H9 (cell line): ENCODE results near the gene ODAD3. TPM values are rescaled to one million over a fixed set of nuclear protein-coding genes. Genes with fewer than 3 reads are reported as not detected.
"Not testable (repeated sequence)": the region's sequence is repeated elsewhere in the genome, so short reads cannot be mapped to it uniquely, and the experiment has no call there.

Experiments used
- DNase-seq: peaks from one replicate; pipeline ENCODE4 v3.0.0-alpha.2; 2017
- H2AFZ ChIP-seq: one replicate; pipeline ENCODE4 v1.6.1; 2013; ENCODE audit warnings: mild to moderate bottlenecking, low read length, control low read depth, moderate library complexity
- H2AK5ac ChIP-seq: 2 replicates; pipeline ENCODE4 v1.6.1; 2013; ENCODE audit warnings: low read length, control low read depth, mixed read lengths; ENCODE audit not compliant: insufficient read length
- H2BK120ac ChIP-seq: one replicate; pipeline ENCODE4 v1.6.1; 2013; ENCODE audit warnings: low read depth, mild to moderate bottlenecking, low read length, control low read depth, inconsistent platforms; ENCODE audit not compliant: poor library complexity, severe bottlenecking
- H2BK12ac ChIP-seq: 2 replicates; pipeline ENCODE4 v1.6.1; 2013; ENCODE audit warnings: low read length, control low read depth, mixed read lengths, low read depth; ENCODE audit not compliant: insufficient read length
- H2BK15ac ChIP-seq: 2 replicates; pipeline ENCODE4 v1.6.1; 2013; ENCODE audit warnings: low read depth, low read length, control low read depth
- H2BK20ac ChIP-seq: one replicate; pipeline ENCODE4 v1.6.1; 2013; ENCODE audit warnings: low read depth, mild to moderate bottlenecking, low read length, control low read depth, inconsistent platforms; ENCODE audit not compliant: poor library complexity, severe bottlenecking
- H2BK5ac ChIP-seq: 2 replicates; pipeline ENCODE4 v1.6.1; 2013; ENCODE audit warnings: low read length, control low read depth, mixed read lengths; ENCODE audit not compliant: insufficient read length
- H3K14ac ChIP-seq: 2 replicates; pipeline ENCODE4 v1.6.1; 2013; ENCODE audit warnings: low read length, control low read depth; ENCODE audit not compliant: insufficient read depth
- H3K18ac ChIP-seq: 2 replicates; pipeline ENCODE4 v1.6.1; 2013; ENCODE audit warnings: low read depth, mild to moderate bottlenecking, mixed read lengths, low read length, control low read depth; ENCODE audit not compliant: insufficient read length
- H3K23ac ChIP-seq: 2 replicates; pipeline ENCODE4 v1.6.1; 2013; ENCODE audit warnings: low read length, control low read depth, mixed read lengths, low read depth; ENCODE audit not compliant: insufficient read length
- H3K23me2 ChIP-seq: 2 replicates; pipeline ENCODE4 v1.6.1; 2013; ENCODE audit warnings: low read depth, mild to moderate bottlenecking, mixed read lengths, low read length, control low read depth; ENCODE audit not compliant: insufficient read length, poor library complexity, severe bottlenecking
- H3K27ac ChIP-seq: 2 replicates; pipeline ENCODE4 v1.5.1; 2013; ENCODE audit warnings: low read length, control low read depth, mixed read lengths, low read depth; ENCODE audit not compliant: insufficient read length
- H3K27me3 ChIP-seq: 2 replicates; pipeline ENCODE4 v1.6.1; 2013; ENCODE audit warnings: low read length, control low read depth, inconsistent platforms; ENCODE audit not compliant: insufficient read depth
- H3K4ac ChIP-seq: 2 replicates; pipeline ENCODE4 v1.6.1; 2013; ENCODE audit warnings: low read depth, mild to moderate bottlenecking, control low read depth, inconsistent platforms, low read length, moderate library complexity
- H3K4me1 ChIP-seq: 2 replicates; pipeline ENCODE4 v1.6.1; 2013; ENCODE audit warnings: low read length, control low read depth, inconsistent platforms; ENCODE audit not compliant: insufficient read depth
- H3K4me2 ChIP-seq: 2 replicates; pipeline ENCODE4 v1.6.1; 2013; ENCODE audit warnings: low read length, control low read depth, mixed read lengths; ENCODE audit not compliant: insufficient read length, insufficient read depth
- H3K56ac ChIP-seq: 2 replicates; pipeline ENCODE4 v1.6.1; 2013; ENCODE audit warnings: low read depth, mild to moderate bottlenecking, mixed read lengths, low read length, control low read depth; ENCODE audit not compliant: insufficient read length
- H3K79me1 ChIP-seq: 2 replicates; pipeline ENCODE4 v1.6.1; 2013; ENCODE audit warnings: low read depth, mild to moderate bottlenecking, moderate library complexity, low read length, control low read depth, inconsistent platforms; ENCODE audit not compliant: insufficient read depth, poor library complexity, severe bottlenecking
- H3K79me2 ChIP-seq: 2 replicates; pipeline ENCODE4 v1.6.1; 2013; ENCODE audit warnings: low read length, control low read depth, inconsistent platforms; ENCODE audit not compliant: insufficient read depth
- H3K9ac ChIP-seq: 2 replicates; pipeline ENCODE4 v1.6.1; 2013; ENCODE audit warnings: low read length, control low read depth, mixed read lengths; ENCODE audit not compliant: insufficient read length; ENCODE audit errors: extremely low read depth
- H3K9me3 ChIP-seq: one replicate; pipeline ENCODE4 v1.6.1; 2013; ENCODE audit warnings: low read depth, low read length, inconsistent platforms; ENCODE audit not compliant: control insufficient read depth
- H3T11ph ChIP-seq: one replicate; pipeline ENCODE4 v1.6.1; 2013; ENCODE audit warnings: mild to moderate bottlenecking, low read length, control low read depth, inconsistent platforms
- H4K20me1 ChIP-seq: one replicate; pipeline ENCODE4 v1.6.1; 2013; ENCODE audit not compliant: control insufficient read depth, insufficient read length, insufficient read depth
- H4K5ac ChIP-seq: 2 replicates; pipeline ENCODE4 v1.6.1; 2013; ENCODE audit warnings: low read depth, mild to moderate bottlenecking, mixed read lengths, low read length, control low read depth; ENCODE audit not compliant: insufficient read length
- H4K8ac ChIP-seq: replicated peaks from 2 replicates; pipeline ENCODE4 v1.6.1; 2013; ENCODE audit warnings: low read length, control low read depth, mixed read lengths, low read depth; ENCODE audit not compliant: insufficient read length
- H4K91ac ChIP-seq: 2 replicates; pipeline ENCODE4 v1.6.1; 2013; ENCODE audit warnings: low read depth, mild to moderate bottlenecking, moderate library complexity, mixed read lengths, low read length, control low read depth; ENCODE audit not compliant: insufficient read length
- H3K27ac Mint-ChIP-seq, 3 experiments: 2 replicates in 2 of 3; 3 replicates in 1 of 3; pipeline ENCODE4 v1.8.0; 2020 to 2021; ENCODE audit warnings: mixed read lengths in 3 of 3, mild to moderate bottlenecking in 1 of 3, moderate library complexity in 1 of 3
- H3K27me3 Mint-ChIP-seq: 2 replicates; pipeline ENCODE4 v1.8.0; 2021; ENCODE audit warnings: low read depth, mild to moderate bottlenecking, moderate library complexity, mixed read lengths
- H3K36me3 Mint-ChIP-seq, 3 experiments: 2 replicates in 2 of 3; 3 replicates in 1 of 3; pipeline ENCODE4 v1.8.0; 2020 to 2021; ENCODE audit warnings: low read depth in 3 of 3, mixed read lengths in 3 of 3; ENCODE audit not compliant: insufficient read depth in 1 of 3
- H3K4me1 Mint-ChIP-seq, 2 experiments: 2 replicates each; pipeline ENCODE4 v1.8.0; 2020; ENCODE audit warnings: mixed read lengths in 2 of 2
- H3K4me3 Mint-ChIP-seq, 2 experiments: 2 replicates in 1 of 2; 3 replicates in 1 of 2; pipeline ENCODE4 v1.8.0; 2020 to 2021; ENCODE audit warnings: mild to moderate bottlenecking in 2 of 2, mixed read lengths in 2 of 2, moderate library complexity in 1 of 2
- H3K9me3 Mint-ChIP-seq, 2 experiments: 2 replicates in 1 of 2; 3 replicates in 1 of 2; pipeline ENCODE4 v1.8.0; 2020; ENCODE audit warnings: mild to moderate bottlenecking in 2 of 2, mixed read lengths in 2 of 2, moderate library complexity in 1 of 2
- WGBS: extraction: QIAGEN DNeasy Blood & Tissue Kit; methylation state at CpG from one replicate; pipeline ENCODE4 v1.1.7; 2013; ENCODE audit warnings: missing lambda C conversion rate, low lambda C conversion rate, mixed read lengths; ENCODE audit not compliant: insufficient read length; ENCODE audit errors: extremely low coverage; 5-methylcytosine and 5-hydroxymethylcytosine counted together
- total RNA-seq: library from RNA; stranded (reverse); gene quantifications from 2 replicates; pipeline ENCODE4 v1.2.1, GENCODE V29; 2021
- TF ChIP-seq, protein P1 (sequence below): fragments of 200-600 bp; sonication (generic); conservative IDR thresholded peaks from 3 replicates; pipeline ENCODE4 v1.8.0; 2021; ENCODE audit warnings: antibody characterized with exemption, mild to moderate bottlenecking

The ODAD3 gene
- total RNA-seq, 1 experiment from 2014 or later: 2.5 TPM

DNA sequence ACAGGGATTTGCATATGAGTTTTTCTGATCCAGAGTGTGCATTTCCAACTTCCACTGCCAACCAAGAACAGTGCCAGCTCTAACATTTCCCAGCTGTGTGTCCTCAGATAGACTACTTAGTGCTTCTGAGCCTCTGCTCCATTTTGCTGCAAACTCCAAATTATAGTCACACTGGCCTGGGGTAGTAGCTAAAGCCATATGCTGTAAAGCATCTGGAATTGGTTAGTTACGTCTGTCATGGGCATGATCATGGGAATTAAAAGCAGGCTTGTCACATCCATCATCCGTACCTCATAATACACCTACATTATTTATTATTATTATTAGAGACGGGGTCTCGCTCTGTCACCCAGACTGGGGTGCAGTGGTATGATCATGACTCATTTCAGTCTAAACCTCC is 38.8 kb upstream of the ODAD3 start:
- Histone ChIP-seq H3K79me2 (no peaks in the 10 kb centered on the region), H2AFZ (no peak overlapping the region), H4K20me1 (no peaks in the 10 kb centered on the region), H3K56ac (no peak overlapping the region), H2AK5ac (no peak overlapping the region), H4K5ac (no peak overlapping the region), H3K23ac (no peak overlapping the region), H3K9me3 (no peaks in the 10 kb centered on the region), H2BK120ac (no peak overlapping the region), H3K79me1 (no peaks in the 10 kb centered on the region), H2BK15ac (no peak overlapping the region), H4K8ac (no peak overlapping the region), H4K91ac (no peak overlapping the region), H3K27me3 (no peaks in the 10 kb centered on the region; the same call in 1 of the 2 replicates), H3T11ph (no peak overlapping the region), H3K4me1 (no peaks in the 10 kb centered on the region), H2BK12ac (no peak overlapping the region), H3K23me2 (no peaks in the 10 kb centered on the region), H3K18ac (no peak overlapping the region), H2BK20ac (no peak overlapping the region), H3K14ac (no peak overlapping the region), H3K4ac (no peak overlapping the region), H3K9ac (no peak overlapping the region), H2BK5ac (no peak overlapping the region), H3K4me2 (no peak overlapping the region), H3K27ac (no peak overlapping the region)
- H3K27me3 Mint-ChIP-seq: peaks cover 29% of the 10 kb centered on the region
- H3K4me3 Mint-ChIP-seq: no peak overlapping the region
- no peaks in the 10 kb centered on the region for H3K36me3 Mint-ChIP-seq
- whole genome bisulfite sequencing: no CpG with 5 or more reads among the region's 4 CpGs
- no peak for DNase-seq
- TF ChIP-seq, protein P1, sequence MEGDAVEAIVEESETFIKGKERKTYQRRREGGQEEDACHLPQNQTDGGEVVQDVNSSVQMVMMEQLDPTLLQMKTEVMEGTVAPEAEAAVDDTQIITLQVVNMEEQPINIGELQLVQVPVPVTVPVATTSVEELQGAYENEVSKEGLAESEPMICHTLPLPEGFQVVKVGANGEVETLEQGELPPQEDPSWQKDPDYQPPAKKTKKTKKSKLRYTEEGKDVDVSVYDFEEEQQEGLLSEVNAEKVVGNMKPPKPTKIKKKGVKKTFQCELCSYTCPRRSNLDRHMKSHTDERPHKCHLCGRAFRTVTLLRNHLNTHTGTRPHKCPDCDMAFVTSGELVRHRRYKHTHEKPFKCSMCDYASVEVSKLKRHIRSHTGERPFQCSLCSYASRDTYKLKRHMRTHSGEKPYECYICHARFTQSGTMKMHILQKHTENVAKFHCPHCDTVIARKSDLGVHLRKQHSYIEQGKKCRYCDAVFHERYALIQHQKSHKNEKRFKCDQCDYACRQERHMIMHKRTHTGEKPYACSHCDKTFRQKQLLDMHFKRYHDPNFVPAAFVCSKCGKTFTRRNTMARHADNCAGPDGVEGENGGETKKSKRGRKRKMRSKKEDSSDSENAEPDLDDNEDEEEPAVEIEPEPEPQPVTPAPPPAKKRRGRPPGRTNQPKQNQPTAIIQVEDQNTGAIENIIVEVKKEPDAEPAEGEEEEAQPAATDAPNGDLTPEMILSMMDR: no peak
- no peak overlapping the region for H3K27ac Mint-ChIP-seq
- no peaks in the 10 kb centered on the region for H3K9me3 Mint-ChIP-seq
- H3K4me1 Mint-ChIP-seq: peaks cover 0 to 4% of the 10 kb centered on the region in 2 experiments; a peak in 1 of 4 replicates

DNA sequence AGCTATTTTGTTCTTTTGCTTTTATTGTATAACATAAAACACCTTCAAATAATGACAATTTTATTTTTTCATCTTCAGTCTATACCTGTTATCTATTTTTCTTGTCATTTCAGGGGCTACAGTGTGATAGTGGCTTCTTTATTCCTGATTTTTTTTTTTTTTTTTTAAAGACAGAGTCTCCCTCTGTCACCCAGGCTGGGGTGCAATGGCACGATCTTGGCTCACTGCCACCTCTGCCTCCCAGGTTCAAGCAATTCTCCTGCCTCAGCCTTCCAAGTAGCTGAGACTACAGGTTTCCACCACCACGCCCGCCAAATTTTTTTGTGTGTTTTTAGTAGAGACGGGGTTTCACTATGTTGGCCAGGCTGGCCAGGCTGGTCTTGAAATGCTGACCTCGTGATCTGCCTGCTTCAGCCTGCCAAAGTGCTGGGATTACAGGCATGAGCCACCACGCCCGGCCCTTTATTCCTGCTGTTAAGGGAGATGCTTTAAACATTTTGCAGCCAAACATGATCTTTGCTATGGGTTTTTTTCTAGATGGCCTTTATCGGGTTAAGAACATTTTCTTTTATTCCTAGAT is 33.4 kb upstream of the ODAD3 start:
- H2AFZ ChIP-seq, H3K56ac ChIP-seq, H3K27me3 ChIP-seq, H3K79me1 ChIP-seq, H3K23ac ChIP-seq, H3K4me3 Mint-ChIP-seq, H3K4me2 ChIP-seq, H3K4ac ChIP-seq, H2BK15ac ChIP-seq, H2BK5ac ChIP-seq, H3K9ac ChIP-seq, H2BK20ac ChIP-seq, DNase-seq, H3K9me3 Mint-ChIP-seq, H2AK5ac ChIP-seq, H3K9me3 ChIP-seq, H4K91ac ChIP-seq, H3K4me1 ChIP-seq, H4K20me1 ChIP-seq, H3K27ac Mint-ChIP-seq, H3K36me3 Mint-ChIP-seq, H3K79me2 ChIP-seq, H4K8ac ChIP-seq, H2BK12ac ChIP-seq, H3K27ac ChIP-seq, H3T11ph ChIP-seq, H4K5ac ChIP-seq, H2BK120ac ChIP-seq, H3K18ac ChIP-seq, H3K14ac ChIP-seq, H3K23me2 ChIP-seq: not testable (repeated sequence)
- WGBS: no CpG with 5 or more reads among the region's 8 CpGs
- peaks cover 12% of the 10 kb centered on the region for H3K27me3 Mint-ChIP-seq
- peaks cover 7 to 11% of the 10 kb centered on the region in 2 experiments for H3K4me1 Mint-ChIP-seq
